Stimulated activated CD8-positive, alpha-beta memory T cell treated with anti-CD3 and anti-CD28 coated beads, Interleukin-7, amount 100 ng/mL, for 1 hour (primary cell): Measurements from ENCODE around the gene ROCK2.
"Not testable (repeated sequence)": the region's sequence is repeated elsewhere in the genome, so short reads cannot be mapped to it uniquely, and the experiment has no call there.

Experiments used
- DNase-seq, 2 donors: peaks; one replicate each; pipeline ENCODE4 v3.0.0-alpha.2; 2020; ENCODE audit warnings: low read depth in 2 of 2

The ROCK2 gene

GRCh38 chr2:11340717-11341116, 3.7 kb downstream of the ROCK2 start:
- DNase-seq = no peak

GRCh38 chr2:11339508-11340083, 4.8 kb downstream of the ROCK2 start:
- DNase-seq = no peak

GRCh38 chr2:11338580-11338979, 5.9 kb downstream of the ROCK2 start:
- no peak for DNase-seq

GRCh38 chr2:11337909-11338308, 6.5 kb downstream of the ROCK2 start:
- DNase-seq = no peak

- no peak for DNase-seq
Measured at GRCh38 chr2:11336189-11336588, 8.2 kb downstream of the ROCK2 start.

GRCh38 chr2:11333427-11334183, 10.8 kb downstream of the ROCK2 start:
- DNase-seq = no peak

GRCh38 chr2:11332596-11332995, 11.8 kb downstream of the ROCK2 start:
- DNase-seq = no peak

GRCh38 chr2:11330457-11331142, 13.8 kb downstream of the ROCK2 start:
- DNase-seq = no peak

- no peak for DNase-seq
Measured at GRCh38 chr2:11329776-11330175, 14.7 kb downstream of the ROCK2 start.

- DNase-seq = not testable (repeated sequence)
Measured at GRCh38 chr2:11328522-11328921, 15.9 kb downstream of the ROCK2 start.

GRCh38 chr2:11327871-11328270, 16.6 kb downstream of the ROCK2 start:
- DNase-seq = no peak

- DNase-seq = no peak
Measured at GRCh38 chr2:11326677-11327211, 17.7 kb downstream of the ROCK2 start.

- DNase-seq = no peak
Measured at GRCh38 chr2:11325961-11326676, 18.3 kb downstream of the ROCK2 start.

- no peak for DNase-seq
Measured at GRCh38 chr2:11321847-11322246, 22.6 kb downstream of the ROCK2 start.

GRCh38 chr2:11320698-11321492, 23.5 kb downstream of the ROCK2 start:
- no peak for DNase-seq

GRCh38 chr2:11319939-11320338, 24.5 kb downstream of the ROCK2 start:
- DNase-seq = no peak

- DNase-seq = no peak
Measured at GRCh38 chr2:11315074-11315705, 29.2 kb downstream of the ROCK2 start.

GRCh38 chr2:11314487-11314886, 29.9 kb downstream of the ROCK2 start:
- no peak for DNase-seq

- DNase-seq = no peak
Measured at GRCh38 chr2:11312770-11313471, 31.5 kb downstream of the ROCK2 start.

GRCh38 chr2:11311543-11311942, 32.9 kb downstream of the ROCK2 start:
- no peak for DNase-seq
